Liver (tissue), 9 donors: ENCODE measurements around the gene EPHB4. TPM values are rescaled to one million over a fixed set of nuclear protein-coding genes. Genes with fewer than 3 reads are reported as not detected.

ENCODE experiments used
- DNase-seq: peaks from one replicate; pipeline ENCODE4 v3.0.0-alpha.2; 2017; ENCODE audit warnings: low spot score
- H3K27ac ChIP-seq, 2 donors: one replicate each; pipeline ENCODE4 v1.7.0; 2013; ENCODE audit warnings: inconsistent platforms in 2 of 2, low read length in 2 of 2, control low read depth in 1 of 2, low read depth in 1 of 2, mild to moderate bottlenecking in 1 of 2
- H3K27me3 ChIP-seq, 4 donors: one replicate each; pipeline versions ENCODE4 v1.6.1 to v1.7.0; 2013; ENCODE audit warnings: low read length in 3 of 4, inconsistent platforms in 1 of 4, mild to moderate bottlenecking in 1 of 4, moderate library complexity in 1 of 4; ENCODE audit not compliant: control insufficient read depth in 4 of 4, insufficient read depth in 4 of 4
- H3K36me3 ChIP-seq, 4 donors: one replicate each; pipeline versions ENCODE4 v1.6.1 to v1.7.0; 2013; ENCODE audit warnings: low read length in 3 of 4, mild to moderate bottlenecking in 3 of 4, low read depth in 1 of 4, moderate library complexity in 1 of 4; ENCODE audit not compliant: control insufficient read depth in 4 of 4, insufficient read depth in 3 of 4
- H3K4me1 ChIP-seq, 4 donors: one replicate each; pipeline versions ENCODE4 v1.6.1 to v1.7.0; 2013; ENCODE audit warnings: low read length in 3 of 4, mild to moderate bottlenecking in 3 of 4, moderate library complexity in 1 of 4; ENCODE audit not compliant: control insufficient read depth in 4 of 4, insufficient read depth in 4 of 4
- H3K4me3 ChIP-seq, 3 donors: one replicate each; pipeline versions ENCODE4 v1.6.1 to v1.7.0; 2013; ENCODE audit warnings: low read length in 3 of 3, control low read depth in 1 of 3, low read depth in 1 of 3, mild to moderate bottlenecking in 1 of 3
- H3K9ac ChIP-seq, 2 donors: one replicate each; pipeline ENCODE4 v1.7.0; 2013; ENCODE audit warnings: low read length in 2 of 2, mild to moderate bottlenecking in 2 of 2, moderate library complexity in 2 of 2, control low read depth in 1 of 2, low read depth in 1 of 2
- H3K9me3 ChIP-seq, 4 donors: one replicate each; pipeline versions ENCODE4 v1.6.1 to v1.7.0; 2013; ENCODE audit warnings: low read length in 3 of 4; ENCODE audit not compliant: control insufficient read depth in 4 of 4
- EGR1 ChIP-seq, 2 donors: IDR thresholded peaks; 2 replicates each; pipeline ENCODE4 v1.6.1; 2016 to 2018; ENCODE audit warnings: antibody characterized with exemption in 2 of 2, low read depth in 2 of 2
- FOXA1 ChIP-seq: IDR thresholded peaks from 2 replicates; pipeline ENCODE4 v1.6.1; 2016; ENCODE audit warnings: antibody characterized with exemption
- FOXA2 ChIP-seq: IDR thresholded peaks from 2 replicates; pipeline ENCODE4 v1.6.1; 2016; ENCODE audit warnings: antibody characterized with exemption
- GABPA ChIP-seq, 2 donors: IDR thresholded peaks in 1 of 2; conservative IDR thresholded peaks in 1 of 2; 2 replicates each; pipeline ENCODE4 v1.6.1; 2016; ENCODE audit warnings: antibody characterized with exemption in 2 of 2, mild to moderate bottlenecking in 1 of 2, moderate library complexity in 1 of 2
- HNF4A ChIP-seq, 2 donors: conservative IDR thresholded peaks; 2 replicates each; pipeline ENCODE4 v1.6.1; 2016; ENCODE audit warnings: antibody characterized with exemption in 2 of 2, mild to moderate bottlenecking in 2 of 2
- HNF4G ChIP-seq: IDR thresholded peaks from 2 replicates; pipeline ENCODE4 v1.6.1; 2016; ENCODE audit warnings: antibody characterized with exemption
- JUND ChIP-seq, 2 donors: IDR thresholded peaks; 2 replicates each; pipeline ENCODE4 v1.6.1; 2016; ENCODE audit warnings: antibody characterized with exemption in 2 of 2
- NR2F2 ChIP-seq: IDR thresholded peaks from 2 replicates; pipeline ENCODE4 v1.6.1; 2016; ENCODE audit warnings: antibody characterized with exemption
- RAD21 ChIP-seq, 2 donors: IDR thresholded peaks; 2 replicates each; pipeline ENCODE4 v1.6.1; 2016; ENCODE audit warnings: antibody characterized with exemption in 2 of 2, mild to moderate bottlenecking in 2 of 2
- RXRA ChIP-seq, 2 donors: IDR thresholded peaks; 2 replicates each; pipeline ENCODE4 v1.6.1; 2017 to 2018; ENCODE audit warnings: antibody characterized with exemption in 2 of 2, mild to moderate bottlenecking in 1 of 2
- SP1 ChIP-seq: IDR thresholded peaks from 2 replicates; pipeline ENCODE4 v1.6.1; 2018; ENCODE audit warnings: antibody characterized with exemption, mild to moderate bottlenecking
- TAF1 ChIP-seq: conservative IDR thresholded peaks from 2 replicates; pipeline ENCODE4 v1.6.1; 2016; ENCODE audit warnings: antibody characterized with exemption, mild to moderate bottlenecking
- WGBS: extraction: QIAGEN DNeasy Blood & Tissue Kit; methylation state at CpG from one replicate; pipeline ENCODE4 v1.1.7; 2013; 5-methylcytosine and 5-hydroxymethylcytosine counted together
- polyA plus RNA-seq, 2 donors: library from polyadenylated mRNA; stranded (reverse) in 1 of 2; unstranded in 1 of 2; fragments of 200-250 nt in 1 of 2; fragments of >200 nt in 1 of 2; fragmentation: Nextera tagmentation in 1 of 2; extraction: Ambion mirVana in 1 of 2; gene quantifications; one replicate each; pipeline versions ENCODE4 v1.2.1 to v1.2.3, GENCODE V29; 2013 to 2015
- total RNA-seq, 2 donors: library from RNA; depleted of rRNA; stranded (reverse); fragments of >200 nt; gene quantifications; one replicate each; pipeline ENCODE4 v1.2.3, GENCODE V29; 2014
- TF ChIP-seq, protein P1 (sequence below): IDR thresholded peaks from 2 replicates; pipeline ENCODE4 v1.6.1; 2016; ENCODE audit warnings: antibody characterized with exemption, mild to moderate bottlenecking
- TF ChIP-seq, protein P2 (sequence below): IDR thresholded peaks from 2 replicates; pipeline ENCODE4 v1.6.1; 2016; ENCODE audit warnings: antibody characterized with exemption
- TF ChIP-seq, protein P3 (sequence below): IDR thresholded peaks from 2 replicates; pipeline ENCODE4 v1.6.1; 2016; ENCODE audit warnings: antibody characterized with exemption
- TF ChIP-seq, protein P4 (sequence below): fragments of 150-350 bp; IDR thresholded peaks from 2 replicates; pipeline ENCODE4 v1.5.1; 2017; ENCODE audit warnings: improper control_type of control experiment, low read depth, low read length; ENCODE audit not compliant: missing input control
- donor health status: healthy.
- donor health status: healthy.
- donor health status: healthy.
- donor health status: healthy.
- donor health status: healthy.

EPHB4 gene
- total and polyA plus RNA-seq, 4 donors: 14.4 to 53.0 (median 50.0) TPM

DNA sequence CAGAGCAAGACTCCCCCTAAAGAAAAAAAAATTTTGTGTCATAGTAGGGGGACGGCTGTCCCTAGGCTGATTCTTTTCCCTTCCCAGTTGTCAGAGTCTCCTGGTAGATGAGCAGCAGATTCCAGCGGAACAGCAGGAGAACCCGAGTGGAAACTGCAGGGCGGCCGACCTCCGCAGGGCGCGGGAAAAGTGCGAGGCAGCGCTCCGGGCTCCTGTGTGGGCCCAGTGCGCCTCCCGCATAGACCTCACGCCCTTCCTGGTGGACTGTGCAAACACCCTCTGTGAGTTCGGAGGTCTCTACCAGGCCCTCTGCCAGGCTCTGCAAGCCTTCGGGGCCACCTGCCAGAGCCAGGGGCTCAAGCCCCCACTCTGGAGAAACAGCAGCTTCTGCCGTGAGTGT, 48.0 kb downstream of the EPHB4 start:
- TF ChIP-seq, protein P1, sequence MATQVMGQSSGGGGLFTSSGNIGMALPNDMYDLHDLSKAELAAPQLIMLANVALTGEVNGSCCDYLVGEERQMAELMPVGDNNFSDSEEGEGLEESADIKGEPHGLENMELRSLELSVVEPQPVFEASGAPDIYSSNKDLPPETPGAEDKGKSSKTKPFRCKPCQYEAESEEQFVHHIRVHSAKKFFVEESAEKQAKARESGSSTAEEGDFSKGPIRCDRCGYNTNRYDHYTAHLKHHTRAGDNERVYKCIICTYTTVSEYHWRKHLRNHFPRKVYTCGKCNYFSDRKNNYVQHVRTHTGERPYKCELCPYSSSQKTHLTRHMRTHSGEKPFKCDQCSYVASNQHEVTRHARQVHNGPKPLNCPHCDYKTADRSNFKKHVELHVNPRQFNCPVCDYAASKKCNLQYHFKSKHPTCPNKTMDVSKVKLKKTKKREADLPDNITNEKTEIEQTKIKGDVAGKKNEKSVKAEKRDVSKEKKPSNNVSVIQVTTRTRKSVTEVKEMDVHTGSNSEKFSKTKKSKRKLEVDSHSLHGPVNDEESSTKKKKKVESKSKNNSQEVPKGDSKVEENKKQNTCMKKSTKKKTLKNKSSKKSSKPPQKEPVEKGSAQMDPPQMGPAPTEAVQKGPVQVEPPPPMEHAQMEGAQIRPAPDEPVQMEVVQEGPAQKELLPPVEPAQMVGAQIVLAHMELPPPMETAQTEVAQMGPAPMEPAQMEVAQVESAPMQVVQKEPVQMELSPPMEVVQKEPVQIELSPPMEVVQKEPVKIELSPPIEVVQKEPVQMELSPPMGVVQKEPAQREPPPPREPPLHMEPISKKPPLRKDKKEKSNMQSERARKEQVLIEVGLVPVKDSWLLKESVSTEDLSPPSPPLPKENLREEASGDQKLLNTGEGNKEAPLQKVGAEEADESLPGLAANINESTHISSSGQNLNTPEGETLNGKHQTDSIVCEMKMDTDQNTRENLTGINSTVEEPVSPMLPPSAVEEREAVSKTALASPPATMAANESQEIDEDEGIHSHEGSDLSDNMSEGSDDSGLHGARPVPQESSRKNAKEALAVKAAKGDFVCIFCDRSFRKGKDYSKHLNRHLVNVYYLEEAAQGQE: no peak
- TF ChIP-seq HNF4A (conservative IDR thresholded peaks at IDR 0.05) (no peak), RXRA (IDR thresholded peaks at IDR 0.05) (no peak)
- Histone ChIP-seq H3K9ac (no peak overlapping the region), H3K27me3 (no peaks in the 10 kb centered on the region), H3K36me3 (no peaks in the 10 kb centered on the region), H3K4me1 (no peaks in the 10 kb centered on the region), H3K9me3 (peaks cover 0 to 2% (median 0%) of the 10 kb centered on the region in 4 donors), H3K4me3 (no peak overlapping the region), H3K27ac (no peak overlapping the region)
- DNase-seq: no peak
- WGBS: 75% methylated on average over 17 of the region's 17 CpGs

DNA sequence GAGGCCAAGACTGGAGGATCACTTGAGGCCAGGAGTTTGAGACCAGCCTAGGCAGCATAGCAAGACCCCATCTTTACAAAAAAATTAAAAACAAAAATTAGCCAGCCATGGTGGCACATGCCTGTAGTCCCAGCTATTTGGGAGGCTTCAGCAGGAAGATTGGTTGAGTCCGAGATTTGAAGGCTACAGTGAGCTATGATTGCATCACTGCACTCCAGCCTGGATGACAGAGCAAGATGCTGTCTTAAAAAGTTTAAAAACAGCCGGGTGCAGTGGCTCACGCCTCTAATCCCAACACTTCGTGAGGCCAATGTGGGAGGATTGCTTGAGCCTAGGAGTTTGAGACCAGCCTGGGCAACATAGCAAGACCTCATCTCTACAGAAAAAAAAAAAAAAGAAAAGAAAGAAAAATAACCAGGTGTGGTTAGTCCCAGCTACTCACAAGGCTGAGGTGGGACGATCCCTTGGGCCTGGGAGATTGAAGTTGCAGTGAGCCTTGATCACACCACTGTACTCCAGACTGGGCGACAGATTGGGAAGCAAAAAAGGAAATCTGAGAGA, 49.2 kb downstream of the EPHB4 start:
- no peaks in the 10 kb centered on the region for H3K27me3 ChIP-seq
- H3K9ac ChIP-seq: no peak overlapping the region
- WGBS: 90% methylated on average over 6 of the region's 6 CpGs
- H3K4me3 ChIP-seq: no peak overlapping the region
- no peaks in the 10 kb centered on the region for H3K9me3 ChIP-seq
- no peak for TF ChIP-seq JUND (IDR thresholded peaks at IDR 0.05)
- TF ChIP-seq, protein P2, sequence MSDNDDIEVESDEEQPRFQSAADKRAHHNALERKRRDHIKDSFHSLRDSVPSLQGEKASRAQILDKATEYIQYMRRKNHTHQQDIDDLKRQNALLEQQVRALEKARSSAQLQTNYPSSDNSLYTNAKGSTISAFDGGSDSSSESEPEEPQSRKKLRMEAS: no peak
- TF ChIP-seq, protein P1: no peak
- TF ChIP-seq, protein P3, sequence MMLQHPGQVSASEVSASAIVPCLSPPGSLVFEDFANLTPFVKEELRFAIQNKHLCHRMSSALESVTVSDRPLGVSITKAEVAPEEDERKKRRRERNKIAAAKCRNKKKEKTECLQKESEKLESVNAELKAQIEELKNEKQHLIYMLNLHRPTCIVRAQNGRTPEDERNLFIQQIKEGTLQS: no peak
- TF ChIP-seq SP1: no peak
- TF ChIP-seq EGR1 (IDR thresholded peaks at IDR 0.05; ENCODE audit: low read depth in 2 of 2): no peak
- TF ChIP-seq TAF1: no peak
- DNase-seq: no peak
- H3K4me1 ChIP-seq: no peaks in the 10 kb centered on the region
- no peaks in the 10 kb centered on the region for H3K36me3 ChIP-seq
- H3K27ac ChIP-seq: no peak overlapping the region

DNA sequence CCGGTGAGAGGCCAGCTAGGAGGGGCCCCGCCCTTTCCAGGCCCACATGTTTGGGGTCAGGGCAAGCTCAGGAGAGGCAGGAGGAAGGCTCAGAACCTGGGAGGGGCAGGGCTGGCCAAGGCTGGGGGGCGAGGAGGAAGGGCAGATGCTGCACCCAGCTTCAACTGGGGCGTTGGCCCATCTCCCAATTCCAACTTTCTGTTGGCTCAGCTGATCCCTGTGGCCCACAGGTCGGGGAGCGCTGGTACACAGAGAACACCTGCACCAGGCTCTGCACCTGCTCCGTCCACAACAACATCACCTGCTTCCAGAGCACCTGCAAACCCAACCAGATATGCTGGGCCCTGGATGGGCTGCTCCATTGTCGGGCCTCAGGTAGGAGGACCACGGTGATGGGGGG, 53.8 kb downstream of the EPHB4 start:
- WGBS: 89% methylated on average over 9 of the region's 9 CpGs
- DNase-seq: no peak
- no peak overlapping the region for H3K4me3 ChIP-seq
- no peak for TF ChIP-seq GABPA (IDR thresholded peaks at IDR 0.05 in 1 of 2, conservative IDR thresholded peaks at IDR 0.05 in 1 of 2)
- TF ChIP-seq FOXA2: no peak
- TF ChIP-seq, protein P3: no peak
- no peak for TF ChIP-seq JUND (IDR thresholded peaks at IDR 0.05)
- TF ChIP-seq TAF1: no peak
- no peak for TF ChIP-seq FOXA1
- TF ChIP-seq, protein P4, sequence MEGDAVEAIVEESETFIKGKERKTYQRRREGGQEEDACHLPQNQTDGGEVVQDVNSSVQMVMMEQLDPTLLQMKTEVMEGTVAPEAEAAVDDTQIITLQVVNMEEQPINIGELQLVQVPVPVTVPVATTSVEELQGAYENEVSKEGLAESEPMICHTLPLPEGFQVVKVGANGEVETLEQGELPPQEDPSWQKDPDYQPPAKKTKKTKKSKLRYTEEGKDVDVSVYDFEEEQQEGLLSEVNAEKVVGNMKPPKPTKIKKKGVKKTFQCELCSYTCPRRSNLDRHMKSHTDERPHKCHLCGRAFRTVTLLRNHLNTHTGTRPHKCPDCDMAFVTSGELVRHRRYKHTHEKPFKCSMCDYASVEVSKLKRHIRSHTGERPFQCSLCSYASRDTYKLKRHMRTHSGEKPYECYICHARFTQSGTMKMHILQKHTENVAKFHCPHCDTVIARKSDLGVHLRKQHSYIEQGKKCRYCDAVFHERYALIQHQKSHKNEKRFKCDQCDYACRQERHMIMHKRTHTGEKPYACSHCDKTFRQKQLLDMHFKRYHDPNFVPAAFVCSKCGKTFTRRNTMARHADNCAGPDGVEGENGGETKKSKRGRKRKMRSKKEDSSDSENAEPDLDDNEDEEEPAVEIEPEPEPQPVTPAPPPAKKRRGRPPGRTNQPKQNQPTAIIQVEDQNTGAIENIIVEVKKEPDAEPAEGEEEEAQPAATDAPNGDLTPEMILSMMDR: no peak
- no peak for TF ChIP-seq HNF4G
- no peak for TF ChIP-seq RAD21 (IDR thresholded peaks at IDR 0.05)
- TF ChIP-seq NR2F2: no peak
- TF ChIP-seq, protein P2: no peak

More for the DNA sequence above, 53.8 kb downstream of the EPHB4 start:
- Histone ChIP-seq H3K36me3 (no peaks in the 10 kb centered on the region), H3K27me3 (no peaks in the 10 kb centered on the region), H3K27ac (no peak overlapping the region), H3K9ac (no peak overlapping the region), H3K4me1 (no peaks in the 10 kb centered on the region), H3K9me3 (no peaks in the 10 kb centered on the region)
